HepG2 (cell line): ENCODE measurements around the gene GNAT2. TPM values are rescaled to one million over a fixed set of nuclear protein-coding genes. Genes with fewer than 3 reads are reported as not detected.

Experiments used
- E2F5 ChIP-seq: sonication (generic); formaldehyde crosslinking; conservative IDR thresholded peaks from 2 replicates; pipeline ENCODE4 v1.4.0; 2020; ENCODE audit warnings: missing genetic modification reagents
- JUN ChIP-seq: sonication (generic); formaldehyde crosslinking; IDR thresholded peaks from 2 replicates; pipeline ENCODE4 v1.4.0; 2020; ENCODE audit warnings: mild to moderate bottlenecking, missing genetic modification reagents
- MAZ ChIP-seq, 2 experiments: sonication (generic) in 1 of 2; formaldehyde crosslinking in 1 of 2; IDR thresholded peaks; 2 replicates each; pipeline versions ENCODE4 v1.5.0 to v1.6.1; 2012 to 2020; ENCODE audit warnings: low read depth in 2 of 2, mild to moderate bottlenecking in 2 of 2, borderline replicate concordance in 1 of 2, improper control_type of control experiment in 1 of 2, low read length in 1 of 2, missing genetic modification reagents in 1 of 2, moderate library complexity in 1 of 2
- MIXL1 ChIP-seq: IDR thresholded peaks from 2 replicates; pipeline ENCODE4 v1.6.1; 2016
- RFXANK ChIP-seq: IDR thresholded peaks from 2 replicates; pipeline ENCODE4 v1.6.1; 2016
- SRF ChIP-seq: IDR thresholded peaks from 2 replicates; pipeline ENCODE4 v1.6.1; 2011; ENCODE audit warnings: mild to moderate bottlenecking, low read depth, low read length, moderate library complexity
- ZC3H13 ChIP-seq: sonication (generic); formaldehyde crosslinking; IDR thresholded peaks from 2 replicates; pipeline ENCODE4 v1.8.1; 2023; ENCODE audit warnings: mild to moderate bottlenecking, missing genetic modification reagents, moderate library complexity
- ZHX2 ChIP-seq, 2 experiments: sonication (generic) in 1 of 2; formaldehyde crosslinking in 1 of 2; IDR thresholded peaks; 2 replicates each; pipeline versions ENCODE4 v1.6.1 to v1.9.0; 2014 to 2022; ENCODE audit warnings: antibody characterized with exemption in 1 of 2, borderline replicate concordance in 1 of 2, inconsistent platforms in 1 of 2, low read depth in 1 of 2, missing genetic modification reagents in 1 of 2
- ZNF383 ChIP-seq: sonication (generic); formaldehyde crosslinking; IDR thresholded peaks from 2 replicates; pipeline ENCODE4 v1.4.0; 2020; ENCODE audit warnings: missing genetic modification reagents, mild to moderate bottlenecking, borderline replicate concordance
- ZNF652 ChIP-seq: IDR thresholded peaks from 2 replicates; pipeline ENCODE4 v1.6.1; 2016; ENCODE audit warnings: low read depth, borderline replicate concordance
- ZNF891 ChIP-seq: sonication (generic); formaldehyde crosslinking; IDR thresholded peaks from 2 replicates; pipeline ENCODE4 v1.5.0; 2020; ENCODE audit warnings: mild to moderate bottlenecking, missing genetic modification reagents
- ZSCAN25 ChIP-seq: sonication (generic); formaldehyde crosslinking; IDR thresholded peaks from 2 replicates; pipeline ENCODE4 v1.8.0; 2022; ENCODE audit warnings: mild to moderate bottlenecking, missing genetic modification reagents
- polyA plus RNA-seq, 8 experiments: library from polyadenylated mRNA; depleted of rRNA in 3 of 8; stranded (reverse) in 7 of 8; unstranded in 1 of 8; fragments of >200 nt; fragmentation: Illumina TruSeq in 4 of 8; extraction: Trizol in 4 of 8; gene quantifications; 2 replicates each; pipeline versions ENCODE4 v1.2.1 to v1.2.3, GENCODE V29; 2011 to 2016; ENCODE audit warnings: low read depth in 4 of 8, missing spikeins in 1 of 8, mixed read lengths in 1 of 8; ENCODE audit not compliant: insufficient read depth in 1 of 8
- total RNA-seq, 5 experiments: library from RNA; depleted of rRNA; stranded (reverse); fragments of >200 nt; fragmentation: Illumina TruSeq; extraction: Trizol; gene quantifications; 2 replicates each; pipeline ENCODE4 v1.2.3, GENCODE V29; 2016; ENCODE audit warnings: low read depth in 1 of 5
- TF ChIP-seq, protein P1 (sequence below): sonication (generic); formaldehyde crosslinking; IDR thresholded peaks from 2 replicates; pipeline ENCODE4 v1.4.0; 2020; ENCODE audit warnings: missing genetic modification reagents
- TF ChIP-seq, protein P2 (sequence below): sonication (generic); formaldehyde crosslinking; IDR thresholded peaks from 2 replicates; pipeline ENCODE4 v1.9.0; 2021; ENCODE audit warnings: missing genetic modification reagents, mild to moderate bottlenecking, borderline replicate concordance
- TF ChIP-seq, protein P3 (sequence below): sonication (generic); formaldehyde crosslinking; IDR thresholded peaks from 2 replicates; pipeline ENCODE4 v1.8.1; 2022; ENCODE audit warnings: mild to moderate bottlenecking, missing genetic modification reagents
- TF ChIP-seq, protein P4 (sequence below): conservative IDR thresholded peaks from 2 replicates; pipeline ENCODE4 v1.6.1; 2018; ENCODE audit warnings: missing genetic modification reagents

The GNAT2 gene
- total and polyA plus RNA-seq, 2 of the 13 experiments (the other 11 are each of a cell fraction or from before 2014, with no cell fraction given) = 0.08 to 0.20 TPM

DNA sequence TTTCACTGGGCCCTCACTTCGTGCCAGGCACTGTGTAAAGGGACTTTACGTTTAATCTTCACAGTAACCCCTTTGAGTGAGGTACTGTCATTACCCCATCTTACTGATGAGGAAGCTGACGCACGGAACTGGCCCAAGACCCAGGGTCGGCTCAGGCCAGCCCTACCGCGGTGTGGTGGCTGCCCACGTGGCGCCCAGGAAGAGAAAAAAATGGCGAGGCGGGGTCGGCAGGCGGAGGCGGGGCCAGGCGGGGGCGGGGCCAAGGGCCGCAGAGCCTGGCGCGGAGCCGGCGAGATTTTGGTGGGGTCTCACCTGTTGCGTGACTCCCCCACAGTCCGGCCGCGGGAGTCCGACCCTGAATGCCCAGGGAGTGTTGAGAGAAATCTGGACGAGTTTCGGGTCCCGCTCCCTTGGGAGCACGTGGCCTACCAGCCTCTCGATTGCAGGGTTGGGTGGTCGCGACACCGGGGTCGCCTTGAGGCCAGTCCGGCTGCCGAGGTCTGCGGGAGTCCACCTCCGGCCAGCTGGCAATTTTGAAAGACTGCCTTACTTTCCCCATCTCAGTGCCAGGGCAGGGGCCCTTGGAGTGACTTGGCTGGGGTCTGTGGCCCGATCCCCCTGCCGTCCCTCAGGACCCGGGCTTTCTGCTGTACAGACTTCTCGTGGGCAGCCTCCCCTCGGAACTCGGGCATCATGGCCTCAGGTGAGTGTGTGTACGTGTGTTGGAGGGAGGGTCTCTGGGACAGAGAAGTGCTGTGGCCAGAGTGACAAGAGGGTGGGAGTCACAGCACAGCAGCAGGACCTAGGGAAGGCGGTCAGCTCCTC lies at the start of gene GNAT2, which contains the start of gene AMPD2 (continued):
- TF ChIP-seq, protein P1, sequence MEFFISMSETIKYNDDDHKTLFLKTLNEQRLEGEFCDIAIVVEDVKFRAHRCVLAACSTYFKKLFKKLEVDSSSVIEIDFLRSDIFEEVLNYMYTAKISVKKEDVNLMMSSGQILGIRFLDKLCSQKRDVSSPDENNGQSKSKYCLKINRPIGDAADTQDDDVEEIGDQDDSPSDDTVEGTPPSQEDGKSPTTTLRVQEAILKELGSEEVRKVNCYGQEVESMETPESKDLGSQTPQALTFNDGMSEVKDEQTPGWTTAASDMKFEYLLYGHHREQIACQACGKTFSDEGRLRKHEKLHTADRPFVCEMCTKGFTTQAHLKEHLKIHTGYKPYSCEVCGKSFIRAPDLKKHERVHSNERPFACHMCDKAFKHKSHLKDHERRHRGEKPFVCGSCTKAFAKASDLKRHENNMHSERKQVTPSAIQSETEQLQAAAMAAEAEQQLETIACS (CRISPR knock-in tag) = peak; percentile 34; the same call in 1 of the 2 replicates
- TF ChIP-seq ZNF891 (CRISPR knock-in tag) = no peak
- no peak for TF ChIP-seq ZSCAN25
- TF ChIP-seq JUN (CRISPR knock-in tag) = no peak
- TF ChIP-seq SRF = no peak
- no peak for TF ChIP-seq E2F5 (CRISPR knock-in tag)
- no peak for TF ChIP-seq MIXL1 (CRISPR knock-in tag)
- TF ChIP-seq, protein P2, sequence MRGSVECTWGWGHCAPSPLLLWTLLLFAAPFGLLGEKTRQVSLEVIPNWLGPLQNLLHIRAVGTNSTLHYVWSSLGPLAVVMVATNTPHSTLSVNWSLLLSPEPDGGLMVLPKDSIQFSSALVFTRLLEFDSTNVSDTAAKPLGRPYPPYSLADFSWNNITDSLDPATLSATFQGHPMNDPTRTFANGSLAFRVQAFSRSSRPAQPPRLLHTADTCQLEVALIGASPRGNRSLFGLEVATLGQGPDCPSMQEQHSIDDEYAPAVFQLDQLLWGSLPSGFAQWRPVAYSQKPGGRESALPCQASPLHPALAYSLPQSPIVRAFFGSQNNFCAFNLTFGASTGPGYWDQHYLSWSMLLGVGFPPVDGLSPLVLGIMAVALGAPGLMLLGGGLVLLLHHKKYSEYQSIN (CRISPR knock-in tag) = peak; percentile 51; the same call in 1 of the 2 replicates
- no peak for TF ChIP-seq RFXANK
- TF ChIP-seq, protein P3, sequence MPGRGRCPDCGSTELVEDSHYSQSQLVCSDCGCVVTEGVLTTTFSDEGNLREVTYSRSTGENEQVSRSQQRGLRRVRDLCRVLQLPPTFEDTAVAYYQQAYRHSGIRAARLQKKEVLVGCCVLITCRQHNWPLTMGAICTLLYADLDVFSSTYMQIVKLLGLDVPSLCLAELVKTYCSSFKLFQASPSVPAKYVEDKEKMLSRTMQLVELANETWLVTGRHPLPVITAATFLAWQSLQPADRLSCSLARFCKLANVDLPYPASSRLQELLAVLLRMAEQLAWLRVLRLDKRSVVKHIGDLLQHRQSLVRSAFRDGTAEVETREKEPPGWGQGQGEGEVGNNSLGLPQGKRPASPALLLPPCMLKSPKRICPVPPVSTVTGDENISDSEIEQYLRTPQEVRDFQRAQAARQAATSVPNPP (CRISPR knock-in tag) = no peak
- 0 out of 2 replicates have a peak, but pooled peaks have one; percentile 15 for TF ChIP-seq ZNF652 (CRISPR knock-in tag)
- TF ChIP-seq ZHX2 (IDR thresholded peaks at IDR 0.05; ENCODE audit: low read depth) = no peak
- TF ChIP-seq ZHX2 (CRISPR knock-in tag; IDR thresholded peaks at IDR 0.05; ENCODE audit: borderline replicate concordance) = peak; percentile 68; the same call in 1 of the 2 replicates
- TF ChIP-seq ZC3H13 (CRISPR knock-in tag) = no peak
- TF ChIP-seq, protein P4, sequence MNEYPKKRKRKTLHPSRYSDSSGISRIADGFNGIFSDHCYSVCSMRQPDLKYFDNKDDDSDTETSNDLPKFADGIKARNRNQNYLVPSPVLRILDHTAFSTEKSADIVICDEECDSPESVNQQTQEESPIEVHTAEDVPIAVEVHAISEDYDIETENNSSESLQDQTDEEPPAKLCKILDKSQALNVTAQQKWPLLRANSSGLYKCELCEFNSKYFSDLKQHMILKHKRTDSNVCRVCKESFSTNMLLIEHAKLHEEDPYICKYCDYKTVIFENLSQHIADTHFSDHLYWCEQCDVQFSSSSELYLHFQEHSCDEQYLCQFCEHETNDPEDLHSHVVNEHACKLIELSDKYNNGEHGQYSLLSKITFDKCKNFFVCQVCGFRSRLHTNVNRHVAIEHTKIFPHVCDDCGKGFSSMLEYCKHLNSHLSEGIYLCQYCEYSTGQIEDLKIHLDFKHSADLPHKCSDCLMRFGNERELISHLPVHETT (CRISPR knock-in tag) = peak; percentile 57; the same call in 1 of the 2 replicates
- no peak for TF ChIP-seq MAZ (IDR thresholded peaks at IDR 0.05; ENCODE audit: borderline replicate concordance, low read depth, low read length)
- peak; percentile 57; the same call in 1 of the 2 replicates for TF ChIP-seq MAZ (CRISPR knock-in tag; IDR thresholded peaks at IDR 0.05; ENCODE audit: low read depth)
- TF ChIP-seq ZNF383 = no peak
